NCI-H2107 (cell line): ENCODE results near the gene CFB.
"Not testable (repeated sequence)": the region's sequence is repeated elsewhere in the genome, so short reads cannot be mapped to it uniquely, and the experiment has no call there.

ENCODE experiments used
- DNase-seq: peaks from one replicate; lab custom pipeline; 2025; lab: John Stamatoyannopoulos, UW

The CFB gene

DNA sequence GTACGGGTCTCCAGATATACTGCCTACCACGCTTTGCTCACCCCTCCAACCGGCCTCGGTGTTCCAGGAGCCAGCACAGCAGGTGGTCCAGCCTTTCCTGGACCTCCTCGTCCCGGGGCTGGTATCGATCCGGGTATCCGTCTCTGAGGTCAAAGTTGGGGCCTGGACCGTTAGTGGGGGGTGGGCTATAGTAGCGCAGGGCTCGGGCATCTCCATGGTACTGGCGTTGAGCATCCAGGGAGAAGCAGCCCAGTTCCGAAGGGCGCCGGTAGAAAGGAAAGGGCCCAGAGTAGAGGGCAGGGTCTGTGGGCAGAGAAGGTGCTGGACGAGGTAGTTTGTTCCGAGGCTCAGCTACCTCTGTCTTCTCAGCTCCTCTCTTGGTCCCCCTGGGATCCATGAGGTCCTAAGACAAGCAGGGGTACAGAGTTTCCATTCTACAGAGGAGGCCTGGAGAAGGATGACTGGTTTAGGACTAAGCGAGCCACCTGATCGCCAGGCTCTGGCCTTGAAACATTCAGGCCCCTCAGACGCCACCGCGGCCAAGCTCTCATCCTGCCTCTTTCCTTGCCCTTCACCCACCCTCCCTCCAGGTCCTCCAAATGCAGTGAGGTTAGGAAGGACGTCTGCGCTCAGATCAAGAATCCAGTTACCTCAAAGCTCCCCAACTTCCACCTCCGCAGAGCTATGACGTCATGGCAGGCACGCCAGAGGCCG lies 25.5 kb downstream of the CFB start:
- no peak for DNase-seq

DNA sequence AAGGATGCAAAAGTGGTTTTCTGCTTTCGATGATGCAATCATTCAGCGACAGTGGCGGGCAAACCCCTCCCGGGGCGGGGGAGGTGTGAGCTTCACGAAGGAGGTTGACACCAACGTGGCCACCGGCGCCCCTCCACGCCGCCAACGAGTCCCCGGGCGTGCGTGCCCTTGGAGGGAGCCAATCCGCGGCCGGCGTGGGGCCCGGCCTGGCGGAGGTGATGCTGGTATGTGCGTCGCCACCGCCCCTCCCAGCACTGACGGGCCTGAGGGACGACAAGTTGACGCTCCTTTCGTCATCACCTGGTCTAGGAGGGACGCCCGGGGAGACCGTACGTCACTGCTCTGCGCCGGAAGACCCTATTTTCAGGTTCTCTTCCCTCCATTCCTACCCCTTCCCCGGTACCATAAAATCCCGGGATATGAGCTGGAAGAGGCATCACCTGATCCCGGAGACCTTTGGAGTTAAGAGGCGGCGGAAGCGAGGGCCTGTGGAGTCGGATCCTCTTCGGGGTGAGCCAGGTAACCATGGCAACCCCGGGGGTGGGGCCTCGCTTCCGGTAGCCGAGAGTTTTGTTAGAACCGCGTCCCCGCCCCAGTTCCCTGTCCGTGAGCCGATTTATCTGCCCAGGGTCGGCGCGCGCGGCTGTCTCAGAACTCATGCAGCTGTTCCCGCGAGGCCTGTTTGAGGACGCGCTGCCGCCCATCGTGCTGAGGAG lies 26.3 kb downstream of the CFB start, which contains the start of gene DXO:
TSS of gene DXO (minus strand) at position 146 of the 716 bp plus-strand sequence. CDS start 463 bp downstream, outside the sequence.
- peak; percentile 81 for DNase-seq

DNA sequence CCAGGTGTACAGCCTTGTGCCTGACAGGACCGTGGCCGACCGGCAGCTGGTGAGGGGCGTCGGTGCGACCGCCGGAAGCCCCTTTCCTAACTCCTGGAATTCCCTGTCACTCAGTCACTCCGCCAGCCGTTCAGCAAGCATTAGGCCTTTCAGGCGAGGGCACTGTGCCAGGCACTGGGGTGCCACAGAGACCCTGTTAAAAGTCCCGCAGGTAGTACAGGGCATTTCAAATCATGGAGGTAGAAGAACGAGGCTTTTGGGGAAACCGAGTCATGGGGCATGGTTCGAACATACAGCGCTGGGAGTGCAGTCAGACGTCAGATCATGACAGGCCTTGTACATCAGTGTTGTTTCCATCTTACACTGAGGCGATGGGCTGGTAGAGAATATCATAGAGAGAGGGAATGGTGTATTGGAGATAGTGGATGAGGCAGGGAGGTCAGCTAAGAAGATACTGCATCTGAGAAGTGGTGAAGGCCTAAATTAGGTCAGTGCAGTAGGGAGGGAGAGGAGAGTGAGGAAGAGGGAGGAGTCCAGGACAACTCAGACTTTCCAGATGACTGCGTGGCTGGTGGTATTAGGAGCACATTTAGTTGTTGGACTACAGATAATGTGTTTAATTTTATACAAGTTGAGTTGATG lies 26.9 kb downstream of the CFB start:
- DNase-seq = no peak

DNA sequence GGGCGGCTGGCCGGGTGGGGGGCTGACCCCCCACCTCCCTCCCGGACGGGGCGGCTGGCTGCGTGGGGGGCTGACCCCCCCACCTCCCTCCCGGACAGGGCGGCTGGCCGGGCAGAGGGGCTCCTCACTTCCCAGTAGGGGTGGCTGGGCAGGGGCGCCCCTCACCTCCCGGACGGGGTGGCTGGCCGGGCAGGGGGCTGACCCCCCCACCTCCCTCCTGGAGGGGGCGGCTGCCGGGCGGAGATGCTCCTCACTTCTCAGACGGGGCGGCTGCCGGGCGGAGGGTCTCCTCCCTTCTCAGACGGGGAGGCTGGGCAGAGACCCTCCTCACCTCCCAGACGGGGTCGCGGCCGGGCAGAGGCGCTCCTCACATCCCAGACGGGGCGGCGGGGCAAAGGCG lies 30.2 kb downstream of the CFB start:
- DNase-seq = not testable (repeated sequence)

DNA sequence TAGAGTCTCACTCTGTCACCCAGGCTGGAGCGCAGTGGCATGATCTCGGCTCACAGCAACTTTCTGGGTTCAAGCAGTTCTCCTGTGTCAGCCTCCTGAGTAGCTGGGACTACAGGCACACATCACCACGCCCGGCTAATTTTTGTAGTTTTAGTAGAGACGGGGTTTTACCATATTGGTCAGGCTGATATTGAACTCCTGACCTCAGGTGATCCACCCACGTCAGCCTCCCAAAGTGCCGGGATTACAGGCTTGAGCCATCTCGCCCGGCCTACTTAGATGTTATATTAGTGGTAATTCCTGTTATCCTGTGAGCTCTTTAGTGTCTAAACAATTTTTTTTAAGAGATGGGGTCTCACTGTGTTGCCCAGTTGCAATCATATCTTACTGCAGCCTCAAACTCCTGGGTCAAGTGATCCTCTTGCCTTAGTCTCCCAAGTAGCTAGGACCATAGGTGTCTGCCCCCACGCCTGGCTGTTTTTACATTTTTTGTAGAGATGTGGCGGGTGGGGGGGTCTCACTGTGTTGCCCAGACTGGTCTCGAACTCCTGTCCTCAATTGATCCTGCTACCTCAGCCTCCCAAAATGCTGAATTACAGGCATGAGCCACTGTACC lies 32.0 kb downstream of the CFB start:
- no peak for DNase-seq

DNA sequence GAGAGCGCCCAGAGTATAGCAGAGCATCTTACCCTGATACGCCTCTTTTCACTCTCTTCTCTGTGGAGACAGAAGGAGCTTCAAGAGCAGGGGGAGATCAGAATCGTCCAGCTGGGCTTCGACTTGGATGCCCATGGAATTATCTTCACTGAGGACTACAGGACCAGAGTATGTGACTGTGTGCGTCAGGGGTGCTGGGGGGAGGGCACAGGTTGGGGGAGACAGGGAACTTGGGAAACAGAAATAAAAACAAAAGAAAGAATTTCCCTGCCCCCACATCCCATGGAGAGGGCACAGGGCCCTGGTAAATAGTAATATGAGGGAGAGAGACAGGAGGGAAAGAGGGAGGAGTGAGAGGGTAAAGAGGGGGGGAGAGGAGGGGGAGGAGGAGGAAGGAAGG lies 32.9 kb downstream of the CFB start:
- DNase-seq = no peak

DNA sequence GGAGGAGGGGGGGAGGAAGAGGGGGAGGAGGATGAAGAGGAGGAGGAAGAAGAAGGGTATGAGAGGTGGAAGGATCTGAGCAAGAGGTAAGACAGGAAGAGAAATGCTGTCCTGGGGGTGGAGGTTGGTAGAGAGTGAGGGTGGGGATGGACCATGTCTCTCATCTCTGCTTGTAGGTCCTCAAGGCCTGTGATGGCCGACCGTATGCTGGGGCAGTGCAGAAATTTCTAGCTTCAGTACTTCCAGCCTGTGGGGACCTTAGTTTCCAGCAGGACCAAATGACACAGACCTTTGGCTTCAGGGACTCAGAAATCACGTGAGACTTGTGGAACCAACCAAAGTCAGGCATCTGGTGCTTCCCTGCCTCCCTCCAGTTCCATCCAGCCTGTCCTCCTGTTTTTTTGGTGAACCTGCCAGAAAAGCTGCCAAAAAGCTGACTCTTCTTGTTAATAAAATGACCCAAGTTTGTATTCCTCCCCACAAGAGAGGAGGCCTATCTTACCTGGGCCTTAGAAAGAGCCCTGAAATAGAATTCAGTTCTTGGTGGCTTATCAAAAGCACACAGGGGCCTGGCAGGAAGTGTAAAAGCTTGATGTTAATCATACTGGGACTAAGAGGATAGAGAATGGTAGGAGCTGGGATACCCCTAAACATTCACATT lies 33.5 kb downstream of the CFB start:
- no peak for DNase-seq

DNA sequence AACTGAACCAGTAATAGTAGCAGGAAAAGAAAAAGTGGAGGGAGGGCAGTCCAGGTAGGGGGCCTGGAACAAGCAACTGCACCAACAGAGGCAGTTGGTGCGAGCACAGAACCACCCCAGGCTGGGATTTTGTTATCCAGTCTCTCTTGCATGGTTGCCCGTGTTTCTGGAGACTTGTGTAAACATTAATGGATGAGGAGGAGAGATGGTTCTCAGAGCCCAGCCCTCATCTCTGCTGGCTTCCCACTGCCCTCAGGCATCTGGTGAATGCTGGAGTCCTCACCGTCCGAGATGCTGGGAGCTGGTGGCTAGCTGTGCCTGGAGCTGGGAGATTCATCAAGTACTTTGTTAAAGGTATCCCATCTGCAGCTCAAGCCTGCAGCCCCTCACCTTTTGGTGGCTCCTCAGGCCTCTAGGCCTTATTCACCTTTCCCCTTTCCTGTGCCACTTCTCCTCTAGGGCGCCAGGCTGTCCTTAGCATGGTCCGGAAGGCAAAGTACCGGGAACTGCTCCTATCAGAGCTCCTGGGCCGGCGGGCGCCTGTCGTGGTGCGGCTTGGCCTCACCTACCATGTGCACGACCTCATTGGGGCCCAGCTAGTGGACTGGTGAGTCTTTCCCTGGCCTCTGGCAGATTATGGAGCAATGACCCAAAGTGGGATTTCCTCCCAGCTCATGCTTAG lies 34.4 kb downstream of the CFB start:
- DNase-seq = not testable (repeated sequence)

DNA sequence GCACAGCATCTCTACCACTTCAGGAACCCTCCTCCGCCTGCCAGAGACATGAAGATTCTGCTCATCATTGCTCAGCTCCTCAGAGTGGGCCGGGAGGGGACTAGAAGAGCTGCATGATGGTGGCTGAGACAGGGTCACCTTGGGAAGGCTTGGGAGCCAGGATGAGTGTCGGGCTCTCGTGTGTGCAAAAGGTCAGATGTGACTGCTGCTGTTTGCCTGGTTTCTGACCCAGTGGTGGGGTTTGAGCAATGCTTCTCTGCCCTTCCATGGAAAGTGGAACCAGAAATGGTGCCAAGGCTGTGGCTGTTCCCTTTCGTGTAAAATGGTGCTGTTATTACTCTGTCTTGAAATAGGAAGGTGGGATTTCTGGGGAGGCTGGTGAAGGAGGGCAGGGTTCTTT lies 35.1 kb downstream of the CFB start:
- not testable (repeated sequence) for DNase-seq

DNA sequence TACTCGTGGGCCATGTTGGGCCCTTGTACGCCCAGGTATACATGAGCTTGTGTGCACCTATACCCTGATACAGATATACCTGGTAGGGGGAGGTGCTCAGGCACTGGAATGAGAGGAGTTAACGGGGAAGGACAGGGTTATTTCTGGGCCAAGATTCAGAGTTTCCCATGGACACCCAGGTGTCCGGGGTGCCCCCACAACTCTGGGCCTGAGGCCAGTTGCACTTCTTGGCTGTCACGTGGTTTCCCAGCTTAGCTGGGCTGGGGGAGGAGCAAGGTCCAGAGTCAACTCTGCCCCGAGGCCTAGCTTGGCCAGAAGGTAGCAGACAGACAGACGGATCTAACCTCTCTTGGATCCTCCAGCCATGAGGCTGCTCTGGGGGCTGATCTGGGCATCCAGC lies 35.8 kb downstream of the CFB start, which contains the start of gene C4A:
TSS of gene C4A (plus strand) at position 314 of the 400 bp plus-strand sequence. CDS start at position 365, 51 bp downstream.
- DNase-seq = not testable (repeated sequence)

DNA sequence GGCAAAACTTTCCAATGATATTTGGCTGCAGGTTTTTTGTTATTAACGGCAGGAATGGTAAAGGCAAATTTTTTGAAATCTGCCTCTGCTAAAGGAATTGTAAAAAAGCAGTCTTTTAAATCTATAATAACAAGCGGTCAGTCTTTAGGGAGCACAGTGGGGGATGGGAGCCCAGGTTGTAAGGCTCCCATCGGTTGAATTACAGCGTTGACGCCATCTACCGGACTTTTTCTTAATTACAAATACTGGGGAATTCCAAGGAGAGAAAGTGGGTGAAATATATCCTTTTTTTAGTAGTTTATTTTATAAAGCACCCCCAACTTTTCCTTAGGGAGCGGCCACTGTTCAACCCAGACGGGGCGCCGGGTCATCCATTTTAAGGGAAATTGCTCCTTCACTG lies 43.5 kb downstream of the CFB start:
- not testable (repeated sequence) for DNase-seq

DNA sequence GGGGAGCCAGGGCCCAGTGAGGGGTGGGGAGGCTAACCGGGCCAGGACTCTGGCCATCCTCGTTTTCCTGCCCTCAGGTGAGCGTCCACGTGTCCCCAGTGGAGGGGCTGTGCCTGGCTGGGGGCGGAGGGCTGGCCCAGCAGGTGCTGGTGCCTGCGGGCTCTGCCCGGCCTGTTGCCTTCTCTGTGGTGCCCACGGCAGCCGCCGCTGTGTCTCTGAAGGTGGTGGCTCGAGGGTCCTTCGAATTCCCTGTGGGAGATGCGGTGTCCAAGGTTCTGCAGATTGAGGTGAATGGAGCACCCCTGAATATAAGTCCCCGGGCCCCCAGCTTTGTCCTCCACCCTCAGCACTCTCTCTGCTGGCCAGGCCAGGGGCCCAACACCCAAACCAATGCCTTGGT lies 48.5 kb downstream of the CFB start:
- not testable (repeated sequence) for DNase-seq

DNA sequence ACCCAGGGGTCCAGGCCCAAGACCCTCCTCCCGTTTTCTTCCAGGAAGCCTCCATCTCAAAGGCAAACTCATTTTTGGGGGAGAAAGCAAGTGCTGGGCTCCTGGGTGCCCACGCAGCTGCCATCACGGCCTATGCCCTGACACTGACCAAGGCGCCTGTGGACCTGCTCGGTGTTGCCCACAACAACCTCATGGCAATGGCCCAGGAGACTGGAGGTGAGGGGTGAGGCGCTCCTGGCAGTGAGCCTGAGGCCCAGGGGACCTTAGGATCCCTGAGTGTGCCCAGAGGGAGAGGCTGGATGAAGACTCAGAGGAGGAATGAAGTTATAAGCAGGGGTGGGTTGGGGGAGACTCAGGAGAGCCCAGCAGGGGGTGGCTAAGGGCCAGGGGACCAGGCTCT lies 50.5 kb downstream of the CFB start:
- not testable (repeated sequence) for DNase-seq
